Right lobe of liver (tissue), 4 donors: ENCODE results near the gene TENM3.

Source experiments
- POLR2A ChIP-seq: fragments of 450-650 bp; IDR thresholded peaks from one replicate; pipeline ENCODE4 v1.6.1; 2017; ENCODE audit warnings: antibody characterized with exemption, mild to moderate bottlenecking
- TF ChIP-seq, protein P1 (sequence below), 4 donors: fragments of 200-600 bp in 3 of 4; fragments of 450-650 bp in 1 of 4; IDR thresholded peaks; one replicate each; pipeline versions ENCODE4 v1.5.1 to v1.8.0; 2016 to 2022; ENCODE audit warnings: antibody characterized with exemption in 4 of 4, mild to moderate bottlenecking in 2 of 4
- donor health status: DM: no; HTN: no; CAD: no.
- donor health status: DM: no; HTN: no; CAD: no.
- donor health status: DM: no; HTN: yes; CAD: no.

GRCh38 chr4:182662551-182662950 is 419.3 kb downstream of the TENM3 start:
- TF ChIP-seq, protein P1, sequence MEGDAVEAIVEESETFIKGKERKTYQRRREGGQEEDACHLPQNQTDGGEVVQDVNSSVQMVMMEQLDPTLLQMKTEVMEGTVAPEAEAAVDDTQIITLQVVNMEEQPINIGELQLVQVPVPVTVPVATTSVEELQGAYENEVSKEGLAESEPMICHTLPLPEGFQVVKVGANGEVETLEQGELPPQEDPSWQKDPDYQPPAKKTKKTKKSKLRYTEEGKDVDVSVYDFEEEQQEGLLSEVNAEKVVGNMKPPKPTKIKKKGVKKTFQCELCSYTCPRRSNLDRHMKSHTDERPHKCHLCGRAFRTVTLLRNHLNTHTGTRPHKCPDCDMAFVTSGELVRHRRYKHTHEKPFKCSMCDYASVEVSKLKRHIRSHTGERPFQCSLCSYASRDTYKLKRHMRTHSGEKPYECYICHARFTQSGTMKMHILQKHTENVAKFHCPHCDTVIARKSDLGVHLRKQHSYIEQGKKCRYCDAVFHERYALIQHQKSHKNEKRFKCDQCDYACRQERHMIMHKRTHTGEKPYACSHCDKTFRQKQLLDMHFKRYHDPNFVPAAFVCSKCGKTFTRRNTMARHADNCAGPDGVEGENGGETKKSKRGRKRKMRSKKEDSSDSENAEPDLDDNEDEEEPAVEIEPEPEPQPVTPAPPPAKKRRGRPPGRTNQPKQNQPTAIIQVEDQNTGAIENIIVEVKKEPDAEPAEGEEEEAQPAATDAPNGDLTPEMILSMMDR (IDR thresholded peaks at IDR 0.05), result no peak
- TF ChIP-seq POLR2A, result no peak
